NCI-H345 treated with DMSO at 0.1 percent for 48 hours (cell line): ENCODE results near the gene SMIM26.
"Not testable (repeated sequence)": the region's sequence is repeated elsewhere in the genome, so short reads cannot be mapped to it uniquely, and the experiment has no call there.

ENCODE experiments used
- DNase-seq: peaks from one replicate; lab custom pipeline; 2025; ENCODE audit not compliant: unreplicated experiment; lab: John Stamatoyannopoulos, UW

The SMIM26 gene, protein sequence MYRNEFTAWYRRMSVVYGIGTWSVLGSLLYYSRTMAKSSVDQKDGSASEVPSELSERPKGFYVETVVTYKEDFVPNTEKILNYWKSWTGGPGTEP

DNA sequence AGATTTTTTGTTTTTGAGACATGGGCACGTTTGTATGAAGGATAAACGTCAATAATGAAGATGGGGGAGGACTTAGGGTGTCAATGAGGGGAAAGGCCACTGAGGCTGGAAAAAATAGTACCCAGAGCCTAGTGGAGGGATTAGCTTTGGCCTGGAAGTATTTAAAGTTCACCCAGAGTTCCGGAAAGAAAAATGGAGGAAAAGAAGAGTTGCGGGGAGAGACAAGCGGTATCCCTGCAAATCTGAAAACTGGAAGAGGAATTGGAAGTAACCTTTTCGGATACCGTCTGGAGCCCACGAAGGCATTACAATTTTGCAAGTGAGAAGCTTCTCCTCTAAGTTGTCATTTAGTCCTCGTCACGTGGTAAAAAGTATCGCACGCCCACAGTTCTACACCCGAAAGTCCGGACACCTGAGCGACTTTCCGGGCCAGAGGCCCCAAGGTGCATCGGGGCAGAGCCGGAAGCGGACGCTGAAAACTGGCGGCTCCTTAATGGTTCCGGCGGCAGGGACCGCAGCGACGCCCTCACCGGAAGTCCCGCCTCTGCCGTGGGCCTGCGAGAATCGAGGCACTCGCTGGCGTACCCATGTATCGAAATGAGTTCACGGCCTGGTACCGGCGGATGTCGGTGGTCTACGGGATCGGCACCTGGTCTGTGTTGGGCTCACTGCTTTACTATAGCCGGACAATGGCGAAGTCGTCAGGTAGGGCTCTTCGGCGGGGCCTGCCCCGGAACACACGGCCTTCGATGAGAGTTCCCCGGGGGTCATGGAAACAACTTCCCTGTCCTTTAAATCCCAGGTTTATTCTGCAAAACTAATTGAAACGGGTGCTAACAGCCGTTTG, at the start of gene SMIM26:
TSS of gene SMIM26 (plus strand) at position 541 of the 847 bp plus-strand sequence. CDS start at position 588, 47 bp downstream.
- peak; percentile 92 for DNase-seq

GRCh38 chr20:18522066-18522465, 45.2 kb upstream of the SMIM26 start:
- not testable (repeated sequence) for DNase-seq

DNA sequence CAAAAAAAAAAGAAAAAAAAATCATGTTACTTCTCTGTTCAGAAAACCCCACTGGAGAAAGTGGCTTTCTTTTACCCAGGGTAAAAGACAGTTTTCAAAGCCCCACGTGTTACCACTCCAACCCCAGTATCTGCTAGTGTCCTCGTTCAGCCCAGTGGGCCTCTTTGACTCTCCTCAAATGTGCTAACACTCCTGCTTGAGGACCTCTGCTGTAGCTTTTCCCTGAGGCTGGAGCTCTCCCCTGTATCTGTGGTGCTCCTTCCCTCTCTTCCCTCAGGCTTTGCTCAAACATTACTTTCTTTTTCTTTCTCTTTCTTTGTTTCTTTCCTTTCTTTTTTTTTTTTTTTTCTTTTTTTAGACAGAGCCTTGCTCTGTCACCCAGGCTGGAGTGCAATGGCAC, 44.2 kb upstream of the SMIM26 start:
- no peak for DNase-seq

- DNase-seq = no peak
Observed at GRCh38 chr20:18524646-18525045, 42.6 kb upstream of the SMIM26 start.

DNA sequence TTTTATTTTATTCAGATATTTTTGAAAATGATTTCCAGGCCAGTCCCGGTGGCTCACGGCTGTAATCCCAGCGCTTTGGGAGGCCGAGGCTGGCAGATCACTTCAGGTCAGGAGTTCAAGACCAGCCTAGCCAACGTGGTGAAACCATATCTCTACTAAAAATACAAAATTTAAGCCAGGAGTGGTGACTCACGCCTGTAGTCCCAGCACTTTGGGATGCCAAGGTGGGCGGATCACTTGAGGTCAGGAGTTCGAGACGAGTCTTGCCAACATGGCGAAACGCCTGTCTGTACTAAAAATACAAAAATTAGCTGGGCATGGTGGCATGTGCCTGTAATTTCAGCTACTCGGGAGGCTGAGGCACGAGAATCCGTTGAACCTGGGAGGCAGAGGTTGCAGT, 40.5 kb upstream of the SMIM26 start:
- DNase-seq = not testable (repeated sequence)

- DNase-seq = no peak
Observed at GRCh38 chr20:18527339-18527738, 39.9 kb upstream of the SMIM26 start.

- no peak for DNase-seq
Observed at GRCh38 chr20:18527836-18528235, 39.4 kb upstream of the SMIM26 start.

GRCh38 chr20:18529041-18529440, 38.2 kb upstream of the SMIM26 start:
- DNase-seq = no peak

DNA sequence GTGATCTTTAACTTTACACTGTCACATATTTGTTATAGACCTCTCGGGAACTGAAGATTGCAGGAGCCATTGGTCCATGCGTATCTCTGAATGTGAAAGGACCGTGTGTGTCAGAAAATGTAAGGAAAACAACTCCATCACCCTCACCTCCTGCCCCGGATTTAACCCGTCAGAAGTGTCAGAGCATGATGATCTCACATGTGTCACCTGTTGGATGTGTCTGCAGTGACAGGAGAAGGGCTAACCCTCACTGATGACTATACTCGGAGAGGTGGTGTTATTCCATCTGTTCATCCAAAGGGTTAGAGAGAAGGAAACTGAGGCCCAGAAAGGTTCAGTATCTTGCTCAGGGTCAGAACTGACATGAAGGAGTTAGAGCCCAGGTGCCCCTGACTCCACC, 34.6 kb upstream of the SMIM26 start:
- DNase-seq = no peak

- no peak for DNase-seq
Observed at GRCh38 chr20:18533491-18533890, 33.7 kb upstream of the SMIM26 start.

- DNase-seq = no peak
Observed at GRCh38 chr20:18533978-18534644, 33.1 kb upstream of the SMIM26 start.

DNA sequence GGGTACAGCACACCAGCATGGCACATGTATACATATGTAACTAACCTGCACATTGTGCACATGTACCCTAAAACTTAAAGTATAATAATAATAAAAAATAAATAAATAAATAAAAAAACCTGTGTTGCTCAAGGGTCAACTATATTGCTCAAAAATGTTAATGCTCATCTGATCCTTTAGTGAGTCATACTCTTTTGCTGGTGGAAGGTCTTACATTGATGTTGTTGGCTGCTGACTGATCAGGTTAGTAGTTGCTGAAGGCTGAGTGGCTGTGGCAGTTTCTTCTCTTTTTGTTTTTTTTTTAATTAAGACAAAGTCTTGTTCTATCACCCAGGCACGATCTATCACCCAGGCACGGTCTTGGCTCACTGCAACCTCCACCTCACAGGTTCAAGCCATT, 29.6 kb upstream of the SMIM26 start:
- no peak for DNase-seq

- DNase-seq = no peak
Observed at GRCh38 chr20:18541741-18542140, 25.5 kb upstream of the SMIM26 start.

DNA sequence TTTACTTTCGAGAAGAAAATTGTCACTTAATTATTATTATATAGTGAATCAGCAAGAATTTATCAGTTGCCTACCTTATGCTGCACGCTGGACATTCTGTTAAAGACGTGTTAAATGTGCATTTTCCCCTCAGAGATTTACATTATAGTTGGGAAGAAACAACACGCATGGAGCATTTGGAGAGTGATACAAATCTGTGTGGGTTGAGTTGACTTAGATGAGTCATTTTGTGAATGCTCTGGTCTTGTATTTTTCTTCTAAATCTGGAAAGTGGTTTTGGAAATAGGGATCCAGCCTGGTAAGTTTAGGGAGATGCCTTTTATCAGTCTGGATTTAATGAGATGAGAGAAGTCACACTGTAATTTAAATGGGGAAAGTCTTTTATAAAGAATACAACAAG, 24.0 kb upstream of the SMIM26 start:
- no peak for DNase-seq

DNA sequence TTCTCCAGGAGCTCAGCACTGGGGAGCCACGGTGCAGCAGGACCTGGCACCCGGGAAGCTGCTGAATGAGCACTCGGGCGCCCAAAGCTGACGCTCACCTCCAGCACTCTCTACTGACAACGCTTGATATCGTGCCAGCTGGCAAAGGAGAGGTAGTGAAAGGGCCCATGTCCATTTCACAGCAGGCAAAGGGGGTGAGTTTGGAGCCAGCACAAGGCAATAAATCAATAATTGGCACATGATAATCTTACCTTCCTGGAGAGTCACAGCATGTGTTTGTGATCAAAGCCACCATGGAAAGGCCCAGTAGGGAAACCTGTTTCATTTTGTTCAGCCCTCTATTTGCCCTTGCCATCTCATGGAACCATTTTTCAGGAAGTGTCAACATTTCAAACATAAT, 23.3 kb upstream of the SMIM26 start:
- DNase-seq = peak; percentile 99

GRCh38 chr20:18545566-18545965, 21.7 kb upstream of the SMIM26 start:
- DNase-seq = no peak

DNA sequence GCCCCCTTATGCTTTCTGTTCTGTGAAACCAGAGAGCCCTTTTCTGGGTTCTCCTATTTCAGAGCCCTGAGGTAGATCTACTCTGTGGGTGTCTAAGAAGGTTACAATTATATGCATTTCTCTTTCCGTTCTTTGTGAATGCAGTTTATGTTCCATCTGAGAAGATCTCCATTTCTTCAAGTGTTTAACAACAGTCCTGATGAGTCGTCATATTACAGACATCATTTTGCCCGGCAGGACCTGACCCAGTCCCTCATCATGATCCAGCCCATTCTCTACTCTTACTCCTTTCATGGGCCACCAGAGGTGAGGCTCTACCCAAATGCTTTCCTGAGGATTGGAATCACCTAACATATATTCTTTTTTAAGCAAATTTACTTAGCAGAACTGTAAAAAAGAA, 18.8 kb upstream of the SMIM26 start:
- DNase-seq = no peak

GRCh38 chr20:18553746-18554145, 13.5 kb upstream of the SMIM26 start:
- no peak for DNase-seq

DNA sequence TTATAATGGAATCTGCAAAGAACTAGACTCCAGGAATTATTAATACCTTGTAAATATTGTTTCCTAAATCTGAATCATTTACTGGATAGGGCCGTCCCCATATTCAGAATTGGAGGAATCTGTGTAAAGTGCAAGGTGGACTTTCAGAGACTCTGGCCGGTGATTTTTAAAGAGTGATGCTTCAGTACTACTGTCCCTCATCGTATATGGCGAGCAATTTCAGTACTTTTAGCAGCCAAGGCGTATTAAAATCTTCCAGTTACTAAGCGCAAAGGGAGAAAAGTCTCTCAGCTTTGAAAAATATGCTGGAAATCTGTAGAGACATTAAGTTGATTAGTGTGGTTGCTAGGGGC, 483 bp downstream of the SMIM26 start:
- no peak for DNase-seq

DNA sequence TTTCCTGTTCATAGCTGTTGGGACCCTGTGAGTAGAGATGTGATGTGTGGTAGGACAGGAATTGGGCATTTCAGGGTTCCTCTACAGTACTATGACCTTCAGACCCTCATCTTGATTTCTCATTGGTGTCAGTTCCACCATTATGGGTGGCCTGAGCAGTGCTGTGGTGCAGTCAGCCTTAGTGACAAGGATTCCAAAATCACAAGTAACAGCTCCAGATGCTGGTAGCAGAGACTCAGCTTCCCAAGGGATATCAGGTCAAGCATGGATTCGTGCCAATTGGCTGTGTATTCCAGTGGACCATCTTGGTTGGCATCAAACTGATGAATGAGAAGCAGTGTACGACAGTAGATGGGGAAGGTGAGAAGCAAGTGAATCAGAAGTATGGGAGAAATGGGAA, 3.8 kb downstream of the SMIM26 start:
- DNase-seq = no peak

DNA sequence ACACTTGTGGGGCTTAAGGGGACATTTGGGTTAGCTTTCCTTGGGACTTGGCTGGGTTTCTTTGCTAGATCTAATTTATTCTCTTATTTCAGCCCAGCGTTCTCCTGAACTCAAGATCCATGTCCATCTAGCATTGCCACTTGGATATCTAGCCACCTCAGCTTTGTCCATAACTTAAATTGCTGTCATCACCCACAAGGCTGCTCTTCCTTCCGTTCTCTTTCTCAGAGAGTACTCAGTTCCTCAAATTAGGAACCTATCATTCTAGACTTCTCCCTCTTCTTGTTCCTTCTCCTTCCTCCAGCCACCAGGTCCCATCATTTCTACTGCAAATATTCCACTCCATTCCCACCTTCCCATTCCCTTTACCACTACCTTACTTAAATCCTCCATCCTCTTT, 4.3 kb downstream of the SMIM26 start:
- DNase-seq = no peak

GRCh38 chr20:18577942-18578341, 10.7 kb downstream of the SMIM26 start:
- no peak for DNase-seq
